Stimulated activated CD4-positive, alpha-beta T cell treated with anti-CD3 and anti-CD28 coated beads, Interleukin-12 subunit alpha, Interleukin-12 subunit beta, amount 100 ng/mL, for 4 hours (primary cell): ENCODE measurements around the gene ADCYAP1R1.

Experiments
- DNase-seq: peaks from one replicate; pipeline ENCODE4 v3.0.0-alpha.2; 2020

ADCYAP1R1 gene

DNA sequence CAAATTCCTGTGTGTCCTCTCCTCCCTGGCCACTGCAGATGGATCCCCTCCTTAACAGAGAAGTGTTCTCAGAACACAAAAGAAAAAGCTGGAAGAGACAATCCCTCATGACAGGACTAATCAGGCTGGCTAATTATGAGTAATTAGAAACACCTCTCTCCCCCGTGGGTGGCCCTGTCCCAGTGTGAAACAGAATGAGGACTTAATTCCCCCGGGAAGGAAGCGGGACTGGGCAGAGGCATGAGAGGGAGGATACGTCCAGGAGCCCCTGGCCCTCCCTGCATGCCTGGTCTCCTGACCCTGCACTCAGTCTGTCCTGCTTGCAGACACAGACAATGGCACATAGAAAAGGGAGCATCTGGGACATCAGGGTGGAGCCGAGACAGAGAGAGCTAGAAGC lies 7.6 kb upstream of the ADCYAP1R1 start:
- DNase-seq, result no peak

DNA sequence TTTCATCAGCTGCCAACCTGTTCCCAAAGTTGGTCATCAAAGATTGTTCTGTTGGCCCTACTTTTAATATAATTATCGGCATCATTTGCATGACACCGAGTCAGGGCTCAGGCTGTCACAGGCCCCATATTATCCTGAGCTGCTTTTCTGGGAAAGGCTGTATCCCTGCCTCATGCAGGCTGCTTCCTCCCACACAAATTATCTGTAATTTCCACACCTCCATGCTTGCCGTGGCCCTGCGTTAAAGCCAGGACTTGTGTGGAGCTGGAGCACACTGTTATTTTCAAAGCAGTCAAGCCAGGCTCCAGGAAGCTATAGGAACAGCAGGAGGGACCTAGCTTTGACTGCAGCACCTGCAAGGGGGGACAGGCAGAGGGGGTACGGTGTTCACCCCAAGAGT lies 5.4 kb upstream of the ADCYAP1R1 start:
- no peak for DNase-seq

DNA sequence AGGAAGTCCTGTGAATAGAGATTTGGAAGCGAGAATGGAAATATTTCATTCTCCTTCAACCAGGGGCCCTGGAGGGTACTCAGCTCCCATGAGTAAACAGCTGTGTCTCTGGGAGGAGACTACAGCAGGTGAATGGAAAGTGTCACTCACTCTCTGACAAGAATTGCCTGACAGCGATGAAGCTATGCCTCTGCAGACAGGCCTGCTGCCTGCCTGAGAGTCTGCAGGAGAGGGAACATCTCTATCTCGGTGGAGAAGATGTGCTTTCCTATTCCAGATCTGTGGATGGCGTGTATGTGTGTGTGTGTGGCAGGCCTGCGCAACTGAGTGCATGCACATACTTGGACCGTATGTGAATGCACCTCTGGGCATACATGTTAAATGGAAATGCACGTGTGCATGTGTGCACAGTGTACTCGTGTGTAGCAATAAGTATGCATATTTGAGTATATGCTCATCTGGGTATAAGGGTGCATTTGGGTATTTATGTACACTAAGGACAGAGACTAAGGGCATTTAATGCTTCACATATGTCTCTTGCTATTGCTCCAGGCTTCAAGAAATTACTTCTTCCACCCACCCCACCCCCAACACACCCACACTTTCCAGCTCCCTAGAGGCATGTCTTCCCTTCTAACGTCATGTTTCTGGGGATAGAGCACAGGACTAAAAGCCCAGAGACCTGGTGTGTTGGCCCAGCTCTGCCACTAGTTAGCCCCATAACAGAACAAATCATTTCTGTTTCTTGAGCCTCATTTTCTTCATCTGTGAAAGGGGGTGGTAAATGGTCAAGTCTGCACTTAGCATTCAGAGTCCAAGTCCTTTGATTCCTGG lies 4.6 kb upstream of the ADCYAP1R1 start:
- DNase-seq, result no peak

DNA sequence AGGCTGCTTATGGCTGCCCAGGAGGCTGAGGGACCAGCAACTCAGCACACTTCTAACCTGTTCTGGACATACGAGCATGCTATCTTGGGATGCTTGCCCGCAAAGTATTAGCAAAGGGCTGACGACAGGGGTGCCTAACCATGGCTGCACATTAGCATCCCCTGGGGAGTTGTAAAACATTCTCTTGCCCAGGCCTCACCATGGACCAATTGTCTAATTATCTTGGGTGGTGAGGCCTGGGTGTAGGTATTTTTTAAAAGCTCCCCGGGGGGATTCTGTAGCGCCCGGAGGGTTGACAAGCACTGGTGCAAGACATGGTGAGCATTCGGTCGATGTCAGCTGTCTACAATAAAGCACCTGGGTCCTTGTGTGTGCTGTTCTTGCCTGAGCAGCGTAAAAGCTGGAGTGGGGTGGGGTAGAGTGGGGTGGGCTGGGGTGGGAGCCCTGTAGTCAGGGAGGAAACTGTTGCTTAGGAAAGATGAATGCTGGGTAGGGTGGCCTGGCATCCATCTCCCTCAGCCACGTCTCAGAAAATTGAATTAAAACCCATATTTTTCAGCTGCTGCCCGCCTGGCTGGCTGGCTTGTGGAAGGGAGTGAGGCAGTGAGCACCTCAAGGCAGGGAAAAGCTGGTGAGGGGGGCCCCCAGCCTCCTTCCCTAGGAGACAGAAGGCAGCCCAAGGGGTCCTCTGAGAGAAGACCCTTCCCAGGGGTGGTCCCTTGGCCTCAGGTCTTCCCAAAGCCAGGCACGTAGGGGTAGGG lies 2.9 kb upstream of the ADCYAP1R1 start:
- no peak for DNase-seq

DNA sequence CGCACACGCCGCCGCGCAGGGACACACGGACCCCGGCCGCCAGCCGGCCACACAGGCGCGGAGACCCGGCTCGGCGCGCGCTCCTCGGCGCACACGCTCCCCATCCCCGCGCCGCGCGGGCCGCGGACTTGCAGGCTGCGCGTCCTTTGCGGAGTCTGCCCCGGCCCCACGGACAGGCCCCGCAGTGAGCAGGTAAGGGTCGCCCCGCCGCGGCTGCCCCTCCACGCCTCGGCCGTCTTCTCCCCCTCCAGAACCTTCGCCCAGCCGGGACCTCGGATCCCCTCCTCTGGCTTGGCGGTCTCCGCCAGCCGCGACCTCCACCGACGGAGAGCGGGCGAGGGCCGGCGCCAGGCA lies 356 bp downstream of the ADCYAP1R1 start:
- DNase-seq, result no peak

- DNase-seq, result no peak
These were observed 913 bp downstream of the ADCYAP1R1 start for GRCh38 chr7:31052841-31053601.

DNA sequence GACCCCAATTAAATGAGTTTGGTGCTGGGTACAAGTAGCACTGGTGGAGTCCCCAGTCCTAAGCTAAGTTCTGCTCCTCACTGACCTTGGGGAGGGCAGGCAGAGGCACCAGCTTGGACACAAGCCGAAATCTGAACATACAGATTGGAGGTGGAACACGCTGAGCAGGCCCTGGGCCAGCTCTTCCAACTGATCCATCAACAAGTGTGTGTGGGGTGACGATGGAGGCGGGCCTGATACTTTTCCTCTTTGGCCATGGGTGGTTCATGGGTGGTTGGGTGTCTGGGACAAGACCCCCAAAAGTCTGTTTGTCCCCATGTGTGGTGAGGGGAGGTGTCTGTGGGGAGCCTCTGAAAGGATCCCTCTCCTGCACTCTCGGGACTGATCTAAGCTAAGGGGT lies 1.9 kb downstream of the ADCYAP1R1 start:
- no peak for DNase-seq

GRCh38 chr7:31054608-31055278 lies 2.6 kb downstream of the ADCYAP1R1 start:
- no peak for DNase-seq

DNA sequence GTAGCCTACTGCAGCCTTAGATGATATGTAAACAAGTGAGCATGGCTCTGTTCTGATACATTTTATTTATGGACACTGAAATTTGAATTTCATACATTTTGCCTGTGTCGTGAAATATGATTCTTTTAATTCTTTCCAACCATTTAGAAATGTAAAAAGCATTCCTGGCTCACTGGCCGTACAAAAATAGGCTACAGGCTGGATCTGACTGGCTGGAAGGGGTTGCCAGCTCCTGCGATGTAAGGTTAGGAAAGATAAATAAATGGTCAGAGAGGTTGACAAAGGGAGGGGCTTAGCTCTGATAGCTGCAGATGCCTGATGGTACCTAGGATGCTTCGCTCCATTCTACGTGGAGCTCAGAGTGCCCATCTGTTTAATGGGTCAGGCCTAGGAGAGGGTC lies 3.4 kb downstream of the ADCYAP1R1 start:
- DNase-seq, result no peak

GRCh38 chr7:31056775-31057346 lies 4.8 kb downstream of the ADCYAP1R1 start:
- no peak for DNase-seq

DNA sequence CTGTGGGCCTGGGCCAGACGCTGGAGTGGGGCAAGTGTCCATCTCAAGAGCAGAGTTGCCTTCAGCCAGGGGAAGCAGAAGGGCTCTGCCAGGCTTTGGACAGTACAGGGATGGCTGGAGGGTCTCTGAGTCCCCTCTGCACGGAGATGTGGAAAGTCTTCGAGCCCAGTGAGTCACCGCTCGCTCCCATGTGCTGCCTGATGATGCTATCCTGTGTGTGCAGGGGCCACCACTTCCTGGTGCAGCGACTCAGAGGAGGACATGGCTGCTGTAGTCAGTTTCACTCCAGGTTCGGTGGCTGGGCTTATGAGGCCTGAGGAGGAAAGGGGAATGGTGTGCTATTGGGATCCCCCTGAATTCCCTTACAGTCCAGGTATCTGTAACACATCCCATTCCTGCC lies 6.0 kb downstream of the ADCYAP1R1 start:
- DNase-seq, result no peak

DNA sequence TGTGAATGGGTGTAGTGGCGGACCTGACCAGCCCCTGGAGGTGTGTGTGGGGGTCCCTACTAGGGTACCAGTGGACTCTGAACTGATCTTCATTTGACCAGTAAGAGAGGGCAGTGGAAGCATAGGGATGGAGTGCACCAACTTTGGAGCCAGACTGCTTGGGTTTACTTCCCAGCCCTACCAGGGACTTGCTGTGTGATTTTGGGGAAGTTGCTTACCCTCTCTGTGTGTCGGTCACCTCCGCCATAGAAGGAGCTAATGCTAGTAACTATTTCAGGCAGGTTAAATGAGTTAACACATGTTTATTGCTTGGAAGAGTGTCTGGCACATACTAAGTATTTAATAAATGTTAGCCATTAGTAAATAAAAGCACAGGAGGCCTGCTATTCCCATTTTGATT lies 6.6 kb downstream of the ADCYAP1R1 start:
- DNase-seq, result no peak

DNA sequence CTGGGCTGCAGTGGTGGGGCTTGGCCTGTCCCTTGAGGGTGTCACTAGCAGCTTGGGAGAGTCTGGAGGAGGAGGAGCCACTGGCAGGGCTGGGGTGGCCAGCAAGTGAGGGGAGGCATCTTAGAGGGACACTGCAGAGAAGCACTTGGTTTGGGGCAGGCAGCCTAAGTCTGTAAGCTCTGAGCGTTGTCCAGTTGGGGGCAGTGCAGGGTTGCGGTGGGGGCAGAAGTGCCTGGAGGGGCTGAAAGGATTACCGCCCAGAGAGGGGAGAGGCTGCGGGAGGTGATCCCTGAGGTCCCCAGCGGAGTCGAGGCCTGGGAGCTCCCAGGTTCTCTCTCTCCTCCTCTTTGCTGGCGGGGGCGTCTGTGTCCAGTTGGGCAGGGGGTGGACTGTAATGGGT lies 7.4 kb downstream of the ADCYAP1R1 start:
- no peak for DNase-seq

- no peak for DNase-seq
These were observed 9.1 kb downstream of the ADCYAP1R1 start for GRCh38 chr7:31061185-31061584.

DNA sequence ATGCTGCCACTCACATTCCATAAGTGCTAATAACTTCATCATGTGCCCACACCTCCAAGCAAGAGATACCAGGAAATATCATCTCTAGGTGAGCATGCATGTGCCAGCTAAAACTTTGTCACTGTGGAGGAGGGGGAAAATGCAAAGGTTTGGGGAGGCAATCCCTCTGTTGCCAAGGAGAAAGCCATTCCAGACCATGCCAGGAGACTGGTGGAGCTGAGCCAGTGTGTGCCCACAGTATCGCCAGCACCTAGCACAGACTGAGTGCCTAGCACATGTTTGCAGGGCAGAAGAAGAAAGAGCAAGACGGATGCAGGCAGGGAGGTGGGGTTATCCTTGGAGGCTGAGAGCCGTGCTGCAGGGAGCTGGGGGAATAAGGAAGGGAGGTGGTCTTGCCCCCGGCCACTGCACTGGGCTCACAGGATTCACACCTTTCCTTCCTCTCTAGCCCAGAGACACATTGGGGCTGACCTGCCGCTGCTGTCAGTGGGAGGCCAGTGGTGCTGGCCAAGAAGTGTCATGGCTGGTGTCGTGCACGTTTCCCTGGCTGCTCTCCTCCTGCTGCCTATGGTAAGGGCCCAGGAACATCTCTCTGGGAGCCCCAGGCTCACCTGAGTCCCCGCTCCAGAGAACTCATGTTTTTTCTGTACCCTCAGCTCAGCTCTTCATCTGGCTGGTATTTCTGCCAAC lies 10.8 kb downstream of the ADCYAP1R1 start:
- DNase-seq, result no peak

DNA sequence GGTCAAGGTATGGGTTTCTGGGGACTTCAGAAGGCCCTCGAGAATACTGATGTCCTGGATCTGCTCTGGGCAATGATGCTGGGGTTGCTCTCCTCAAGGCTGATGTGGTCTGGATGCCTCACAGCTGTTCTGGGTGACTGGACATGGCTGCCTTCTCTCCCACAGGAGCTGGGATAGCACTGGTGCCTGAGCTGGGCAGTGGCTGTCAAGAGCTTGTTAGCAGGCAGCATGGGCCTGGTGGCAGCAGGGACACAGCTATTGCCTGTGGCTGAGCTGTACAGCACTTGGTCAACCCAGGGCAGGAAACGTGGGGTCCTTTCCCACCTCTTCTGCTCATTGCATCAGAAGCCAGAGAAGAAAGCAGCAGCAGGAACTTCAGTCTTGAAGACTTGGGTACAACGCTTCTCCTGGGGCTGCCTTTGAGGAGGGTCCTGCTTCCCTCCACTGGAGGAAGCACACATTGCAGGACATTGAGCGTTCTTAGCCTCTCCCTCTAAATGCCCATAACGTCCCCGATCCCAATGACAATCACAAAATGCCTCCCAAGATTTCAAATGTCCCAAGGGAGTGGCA lies 13.0 kb downstream of the ADCYAP1R1 start:
- DNase-seq, result no peak

DNA sequence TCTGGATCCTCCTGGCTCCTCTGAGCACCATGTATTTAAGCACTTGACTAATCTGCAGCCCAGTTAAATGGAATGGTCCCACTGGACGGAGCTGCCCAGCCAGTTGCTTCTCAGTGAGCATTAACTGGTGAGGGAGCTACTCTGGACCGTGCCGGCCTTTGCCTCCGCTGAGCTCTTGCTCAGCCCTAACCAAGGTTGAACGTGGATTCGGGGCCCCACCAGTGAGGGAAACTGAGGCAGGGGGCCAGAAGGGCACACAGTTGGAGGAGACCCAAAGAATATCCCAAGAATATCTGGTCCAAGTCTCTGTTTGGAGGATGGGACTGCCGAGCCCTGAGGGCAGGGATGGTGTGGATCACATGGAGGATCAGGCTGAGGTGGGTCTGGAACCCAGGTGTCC lies 13.7 kb downstream of the ADCYAP1R1 start:
- no peak for DNase-seq

- DNase-seq, result no peak
These were observed 14.5 kb downstream of the ADCYAP1R1 start for GRCh38 chr7:31066516-31067130.

GRCh38 chr7:31067491-31067890 lies 15.4 kb downstream of the ADCYAP1R1 start:
- no peak for DNase-seq

DNA sequence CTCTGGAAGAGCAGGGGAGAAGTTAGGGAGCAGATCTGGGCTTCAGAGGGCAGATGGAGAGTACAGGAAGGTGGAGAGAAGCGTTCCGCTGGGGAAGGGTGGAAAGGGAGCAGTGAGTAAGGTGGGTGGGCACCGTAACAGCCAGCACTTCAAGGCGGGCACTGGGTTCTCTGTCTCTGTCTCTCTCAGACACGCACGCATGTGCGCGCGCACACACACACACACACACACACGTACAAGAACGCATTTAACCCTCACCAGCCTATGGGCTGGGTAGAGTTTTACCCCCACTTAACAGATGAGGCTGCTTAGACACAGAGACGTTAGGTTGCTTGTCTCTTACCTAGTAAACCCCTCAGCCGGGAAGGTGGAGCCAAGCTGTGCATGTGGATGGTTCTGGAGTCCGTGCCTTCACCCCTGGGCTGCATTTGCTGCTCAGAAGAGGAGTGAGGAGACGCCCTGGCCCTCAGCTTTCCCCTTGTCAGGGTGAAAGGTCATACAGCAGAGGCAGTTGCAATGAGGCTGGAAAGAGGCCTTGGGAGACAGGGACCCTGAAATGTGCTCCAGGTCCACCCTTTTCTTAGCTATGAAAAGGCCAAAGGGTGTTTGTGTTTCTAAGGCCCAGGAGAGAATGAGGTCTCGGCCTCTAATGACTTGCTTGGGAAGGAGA lies 16.0 kb downstream of the ADCYAP1R1 start:
- no peak for DNase-seq
